H4 (cell line): ENCODE measurements around the gene MAP3K10. TPM values are rescaled to one million over a fixed set of nuclear protein-coding genes. Genes with fewer than 3 reads are reported as not detected.
A peak's percentile ranks its signal among the peaks of the same experiment; 100 is the strongest.
"Not testable (repeated sequence)": the region's sequence is repeated elsewhere in the genome, so short reads cannot be mapped to it uniquely, and the experiment has no call there.

Source experiments
- DNase-seq: peaks from one replicate; pipeline ENCODE4 v3.0.0-alpha.2; 2015; ENCODE audit warnings: low spot score
- total RNA-seq: library from RNA; depleted of rRNA; stranded (reverse); fragments of >200 nt; shearing (Covaris generic); gene quantifications from 2 replicates; pipeline ENCODE4 v1.2.3, GENCODE V29; 2014; rRNA removed

Gene MAP3K10
- total RNA-seq, result 1.3 and 4.3 TPM in 2 replicates

DNA sequence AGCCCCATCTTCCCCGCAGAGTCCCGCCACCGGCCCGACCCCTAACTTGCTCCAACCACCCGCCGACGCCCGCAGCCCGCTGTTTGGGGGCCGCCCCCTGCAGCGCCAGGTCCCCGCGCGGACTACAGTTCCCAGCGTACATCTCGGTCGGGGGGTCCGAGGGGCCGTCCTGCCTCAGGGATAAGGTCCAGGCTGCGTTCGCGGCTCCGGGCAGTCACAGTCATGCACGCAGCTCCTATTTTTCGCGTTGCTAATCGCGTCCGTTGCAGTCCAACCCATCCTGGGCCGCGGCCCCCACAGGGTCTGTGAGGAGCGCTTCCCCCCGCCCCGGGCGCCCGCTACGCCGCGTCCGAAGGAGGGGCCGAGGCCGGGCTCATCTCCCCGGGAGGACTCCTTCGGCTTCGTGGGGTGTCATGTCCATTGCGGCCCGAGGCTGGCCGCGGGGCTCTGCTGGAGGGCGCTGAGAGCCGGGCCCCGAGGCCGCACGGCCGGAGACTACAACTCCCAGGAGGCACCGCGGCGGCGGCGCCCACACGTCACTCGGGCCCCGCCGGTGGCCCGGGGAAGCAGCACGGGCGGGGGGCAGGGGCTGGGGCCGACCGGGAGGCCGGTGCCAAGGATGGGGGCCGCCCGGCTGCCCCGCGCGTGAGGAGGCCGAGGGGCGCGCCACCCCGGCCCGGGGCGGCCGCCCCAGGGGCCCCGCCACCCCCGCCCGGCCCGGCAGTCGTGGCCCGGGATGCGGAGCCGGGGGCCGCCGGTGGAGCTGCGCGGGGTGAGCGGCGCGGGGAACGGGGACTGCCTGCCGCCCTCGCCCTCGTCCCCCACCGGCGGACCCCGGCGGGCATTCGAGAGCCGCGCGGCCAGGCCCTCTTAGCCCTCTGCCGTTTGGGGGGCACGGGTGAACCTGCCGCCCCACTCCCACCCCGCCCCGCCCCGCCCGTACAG, at the start of gene MAP3K10:
Gene MAP3K10 (plus strand): TSS at position 536 of the 945 bp plus-strand sequence. CDS start 606 bp downstream, outside the sequence.
- DNase-seq, result peak; percentile 30

DNA sequence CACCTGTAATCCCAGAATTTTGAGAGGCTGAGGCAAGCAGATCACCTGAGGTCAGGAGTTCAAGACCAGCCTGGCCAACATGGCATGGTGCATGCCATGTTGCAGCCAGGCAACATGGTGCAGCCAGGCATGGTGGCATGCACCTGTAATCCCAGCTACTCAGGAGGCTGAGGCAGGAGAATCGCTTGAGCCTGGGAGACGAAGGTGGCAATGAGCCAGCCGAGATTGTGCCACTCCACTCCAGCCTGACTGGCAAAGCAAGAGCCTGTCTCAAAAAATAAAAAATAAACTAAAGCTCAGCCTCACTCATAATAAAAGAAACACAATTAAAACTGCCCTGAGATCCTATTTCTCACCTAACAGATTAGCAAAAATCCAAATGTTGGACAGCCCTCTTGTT, 49.7 kb upstream of the MAP3K10 start:
- no peak for DNase-seq

DNA sequence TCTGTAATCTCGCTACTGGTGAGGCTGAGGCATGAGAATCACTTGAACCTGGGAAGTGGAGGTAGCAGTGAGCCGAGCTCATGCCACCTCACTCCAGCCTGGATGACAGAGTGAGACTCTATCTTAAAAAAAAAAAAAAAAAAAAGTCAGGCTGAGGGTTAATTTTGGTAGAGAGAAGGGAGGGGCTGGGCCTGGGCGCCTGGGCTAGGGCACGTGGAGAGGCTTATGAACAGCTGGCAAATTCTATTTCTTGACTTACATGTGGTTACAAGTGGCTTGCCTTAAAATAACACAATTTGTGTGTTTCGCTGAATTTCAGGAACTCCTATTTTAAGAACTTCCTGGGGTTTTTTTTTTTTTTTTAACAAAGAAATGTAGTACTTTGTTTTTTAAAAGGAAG, 47.6 kb upstream of the MAP3K10 start:
- DNase-seq, result peak; percentile 26

DNA sequence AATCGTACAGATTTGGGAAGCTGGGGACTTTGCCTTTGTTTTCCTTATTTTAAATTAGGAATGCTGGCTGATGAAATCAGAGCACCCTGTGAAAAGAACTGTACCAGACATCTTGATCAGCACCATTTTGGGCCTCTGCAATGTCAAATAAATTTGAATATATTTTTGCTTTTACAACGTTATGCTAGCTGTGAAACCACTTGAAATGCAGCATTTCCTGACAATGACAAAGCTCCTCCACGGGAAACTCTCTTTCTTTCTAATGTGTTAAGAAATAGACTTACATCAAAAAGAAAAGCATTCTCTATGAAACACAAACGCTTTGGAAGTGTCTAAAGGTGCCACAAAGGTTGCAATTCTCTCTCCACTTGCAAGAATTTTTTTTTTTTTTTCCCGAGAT, 47.1 kb upstream of the MAP3K10 start:
- no peak for DNase-seq

DNA sequence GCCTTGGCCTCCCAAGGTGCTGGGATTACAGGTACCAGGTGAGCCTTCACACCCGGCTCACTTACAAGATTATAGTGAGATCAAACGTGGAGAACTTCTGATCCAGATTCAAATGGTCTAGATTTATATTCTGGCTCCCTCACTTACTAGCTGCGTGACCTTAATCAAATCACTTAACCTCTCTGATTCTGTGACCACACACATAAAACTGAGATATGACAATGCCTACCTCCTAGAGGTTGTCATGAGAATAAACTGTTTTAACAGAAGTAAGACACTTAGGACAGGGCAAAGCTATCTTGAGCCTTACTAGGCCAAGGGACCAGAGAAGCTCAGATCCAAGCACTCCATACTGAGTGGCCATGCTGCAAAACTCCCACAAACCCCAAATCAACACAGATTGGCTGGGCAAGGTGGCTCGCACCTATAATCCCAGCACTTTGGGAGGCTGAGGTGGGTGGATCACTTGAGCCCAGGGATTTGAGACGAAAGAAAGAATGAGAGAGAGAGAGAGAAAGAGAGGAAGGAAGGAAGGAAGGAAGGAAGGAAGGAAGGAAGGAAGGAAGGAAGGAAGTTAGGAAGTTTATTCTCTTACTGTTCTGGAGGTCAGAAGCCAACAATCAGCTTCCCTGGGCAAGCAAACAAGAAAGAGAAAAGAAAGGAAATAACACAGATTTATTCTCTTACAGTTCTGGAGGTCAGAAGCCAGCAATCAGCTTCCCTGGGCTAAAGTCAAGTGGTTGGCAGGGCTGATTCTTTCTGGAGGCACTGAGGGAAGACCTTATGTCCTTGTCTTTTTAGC, 46.1 kb upstream of the MAP3K10 start:
- no peak for DNase-seq

DNA sequence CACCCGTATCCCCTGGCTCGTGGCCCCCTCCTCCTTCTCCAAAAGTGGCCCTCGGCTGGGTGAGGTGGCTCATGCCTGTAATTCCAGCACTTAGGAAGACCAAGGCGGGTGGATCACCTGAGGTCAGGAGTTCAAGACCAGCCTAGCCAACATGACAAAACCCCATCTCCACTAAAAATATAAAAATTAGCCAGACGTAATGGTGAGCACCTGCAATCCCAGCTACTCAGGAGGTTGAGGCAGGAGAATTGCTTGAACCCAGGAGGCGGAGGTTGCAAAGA, 45.5 kb upstream of the MAP3K10 start:
- not testable (repeated sequence) for DNase-seq

DNA sequence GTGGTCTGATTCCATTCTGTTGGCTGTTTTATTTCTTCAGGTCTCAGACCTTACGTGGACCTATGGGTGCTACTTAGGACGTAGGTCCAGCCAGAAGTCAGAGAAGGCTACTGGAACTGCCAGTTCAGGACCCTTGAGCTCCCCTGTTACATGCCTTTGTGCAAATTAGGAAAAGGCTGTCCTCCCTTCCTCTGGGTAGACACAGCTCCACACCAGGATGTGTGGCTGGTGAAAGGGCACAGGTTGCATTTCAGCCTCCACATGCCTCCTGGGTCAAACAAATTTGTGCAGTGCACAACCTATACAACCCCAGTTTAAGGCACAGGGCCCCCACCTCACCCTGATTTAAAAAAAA, 43.9 kb upstream of the MAP3K10 start:
- no peak for DNase-seq

DNA sequence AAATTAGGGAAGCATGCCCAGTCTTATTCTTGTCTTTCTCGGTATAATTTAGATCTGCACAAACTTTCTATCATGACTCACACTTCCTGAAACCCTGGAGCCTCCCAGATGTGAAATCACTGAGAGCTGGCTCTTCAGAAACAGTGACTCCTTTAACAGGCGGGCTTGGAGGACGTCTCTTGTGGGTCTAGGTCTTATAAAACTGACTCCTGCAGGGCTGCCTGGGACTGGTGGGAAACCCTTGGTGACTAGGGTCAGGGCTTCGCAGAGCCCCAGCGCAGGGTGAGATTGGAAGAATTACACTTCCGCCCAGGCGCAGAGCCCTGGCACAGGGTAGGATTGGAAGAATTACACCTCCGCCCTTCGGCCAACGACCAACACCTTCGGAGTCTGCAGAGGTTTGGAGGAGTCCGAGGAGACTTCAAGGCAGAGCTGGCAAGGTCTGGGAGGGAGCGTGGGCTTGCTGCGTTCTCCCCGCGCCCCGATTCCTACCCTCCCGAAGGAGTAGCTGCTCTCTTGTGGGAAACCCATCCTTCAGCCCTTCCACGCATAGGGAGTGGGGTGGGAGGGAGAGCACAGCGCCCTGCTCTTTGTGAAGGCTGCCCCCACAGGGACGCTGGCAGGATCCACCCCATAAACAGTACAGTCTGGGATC, 43.4 kb upstream of the MAP3K10 start:
- peak; percentile 63 for DNase-seq

DNA sequence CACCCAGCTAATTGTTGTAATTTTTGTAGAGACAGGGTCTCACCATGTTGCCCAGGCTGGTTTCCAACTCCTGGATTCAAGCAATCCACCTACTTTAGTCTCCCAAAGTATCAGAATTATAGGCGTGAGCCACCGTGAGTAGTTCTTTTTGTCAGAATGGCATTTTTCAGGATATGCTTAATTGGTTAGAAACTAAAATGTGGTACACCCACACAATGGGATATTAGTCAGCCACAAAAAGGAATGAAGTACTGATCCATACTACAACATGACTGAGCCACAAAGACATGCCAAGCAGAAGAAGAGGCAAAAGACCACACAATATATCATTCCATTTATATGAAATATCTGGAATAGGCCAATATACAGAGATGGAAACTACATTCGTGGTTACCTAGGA, 41.7 kb upstream of the MAP3K10 start:
- DNase-seq, result no peak

DNA sequence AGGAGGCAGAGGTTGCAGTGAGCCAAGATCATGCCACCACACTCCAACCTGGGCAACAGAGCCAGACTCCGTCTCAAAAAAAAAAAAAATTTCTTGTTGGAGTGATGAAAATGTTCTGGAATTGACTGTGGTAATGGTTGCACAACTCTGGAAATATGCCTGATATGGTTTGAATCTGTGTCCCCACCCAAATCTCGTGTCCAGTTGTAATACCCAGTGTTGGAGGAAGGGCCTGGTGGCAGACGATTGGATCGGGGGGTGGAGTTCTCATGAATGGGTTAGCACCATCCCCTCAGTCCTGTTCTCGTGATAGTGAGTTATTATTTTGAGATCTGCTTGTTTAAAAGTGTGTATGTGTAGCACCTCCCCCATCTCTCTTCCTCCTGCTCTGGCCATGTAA, 41.1 kb upstream of the MAP3K10 start:
- no peak for DNase-seq

DNA sequence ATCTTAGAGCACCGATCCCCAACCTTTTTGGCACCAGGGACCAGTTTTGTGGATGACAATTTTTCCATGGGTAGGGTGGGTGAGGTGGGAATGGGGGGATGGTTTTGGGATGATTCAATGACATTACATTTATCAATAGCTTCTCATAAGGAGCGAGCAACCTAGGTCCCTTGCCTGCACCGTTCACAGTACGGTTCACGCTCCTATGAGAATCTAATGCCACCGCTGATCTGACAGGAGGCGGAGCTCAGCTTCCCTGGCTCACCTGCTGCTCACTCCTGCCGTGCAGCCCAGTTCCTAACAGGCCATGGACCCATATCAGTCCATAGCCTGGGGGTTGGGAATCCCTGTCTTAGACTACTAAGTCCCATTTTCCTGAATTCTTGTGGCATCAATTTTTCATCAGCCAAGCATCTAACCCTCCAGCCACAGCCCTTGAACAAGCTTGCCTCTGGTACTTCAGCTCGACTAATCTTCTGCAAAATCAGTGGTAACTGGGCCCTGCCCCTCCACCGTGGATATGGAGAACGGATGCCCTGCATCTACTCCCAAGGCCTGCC, 37.0 kb upstream of the MAP3K10 start:
- DNase-seq, result no peak

DNA sequence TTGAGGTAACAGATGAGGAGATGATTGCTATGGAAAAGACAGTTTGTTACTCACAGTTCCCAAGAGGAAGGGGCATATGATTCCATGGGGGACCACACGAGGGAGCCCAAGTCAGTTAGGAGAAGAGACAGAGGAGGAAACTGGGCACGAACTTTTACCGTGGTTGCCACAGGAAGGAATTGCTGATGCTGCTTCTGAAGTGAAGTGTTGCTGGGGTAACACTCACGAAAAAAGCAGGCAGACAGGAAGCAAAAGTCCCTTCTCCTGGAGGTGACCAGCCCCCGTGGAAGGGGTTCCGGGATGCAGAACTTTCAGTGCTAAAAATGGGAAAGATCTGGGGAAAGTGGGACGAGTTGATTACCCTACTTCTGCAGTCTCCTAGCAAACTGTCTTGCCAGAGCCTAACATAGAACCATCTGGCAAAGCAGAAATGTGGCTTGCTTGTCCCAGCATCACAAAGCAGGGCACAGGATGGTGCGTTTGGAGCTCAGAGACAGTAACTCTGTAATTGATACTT, 35.4 kb upstream of the MAP3K10 start:
- peak; percentile 60 for DNase-seq

DNA sequence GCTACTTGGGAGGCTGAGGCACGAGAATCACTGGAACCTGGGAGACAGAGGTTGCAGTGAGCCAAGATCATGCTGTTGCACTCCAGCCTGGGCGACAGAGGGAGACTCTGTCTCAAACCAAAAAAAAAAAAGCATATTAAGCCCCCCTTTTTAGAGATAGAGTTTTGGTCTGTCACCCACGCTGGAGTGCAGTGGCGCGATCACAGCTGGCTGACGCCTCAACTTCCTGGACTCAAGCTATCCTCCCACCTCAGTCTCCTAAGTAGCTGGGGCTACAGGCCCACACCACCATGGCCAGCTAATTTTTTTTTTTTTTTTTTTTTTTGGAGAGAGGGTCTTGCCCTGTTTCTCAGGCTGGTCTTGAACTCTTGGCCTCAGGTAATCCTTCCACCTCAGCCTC, 34.2 kb upstream of the MAP3K10 start:
- no peak for DNase-seq

DNA sequence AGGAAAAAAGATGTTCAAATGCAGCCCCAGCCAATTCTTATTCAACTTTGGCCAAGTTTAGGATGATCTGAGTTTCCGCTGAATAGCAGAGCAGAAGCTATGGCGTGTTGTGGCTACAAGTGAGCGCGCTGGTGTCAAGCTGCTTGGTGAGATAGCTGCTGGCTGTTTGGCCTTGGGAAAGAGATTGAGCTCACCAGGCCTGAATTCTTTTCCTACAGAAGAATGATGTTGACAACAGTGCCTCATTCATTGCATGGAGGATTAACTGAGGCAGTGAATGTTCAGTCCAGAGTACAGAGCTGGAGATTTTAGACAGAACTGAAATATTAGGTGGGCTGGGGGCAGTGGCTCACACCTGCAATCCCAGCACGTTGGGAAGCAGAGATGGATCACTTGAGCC, 31.5 kb upstream of the MAP3K10 start:
- DNase-seq, result no peak

DNA sequence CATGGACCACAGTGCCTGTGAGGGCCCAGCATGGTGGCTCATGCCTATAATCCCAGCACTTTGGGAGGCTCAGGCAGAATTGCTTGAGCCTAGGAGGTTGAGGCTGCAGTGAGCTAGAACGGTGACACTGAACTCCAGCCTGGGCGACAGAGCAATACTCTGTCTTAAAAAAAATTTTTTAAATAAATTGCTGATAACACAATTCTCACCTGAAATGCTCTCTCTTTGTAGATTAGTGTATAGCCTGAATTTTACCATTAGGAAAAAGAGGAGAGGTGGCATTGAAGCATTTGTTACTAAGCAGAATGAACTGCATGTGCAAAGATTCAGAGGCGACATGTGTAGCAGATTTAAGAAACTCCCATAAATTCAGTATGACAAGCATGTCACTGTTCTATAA, 29.1 kb upstream of the MAP3K10 start:
- DNase-seq, result no peak

DNA sequence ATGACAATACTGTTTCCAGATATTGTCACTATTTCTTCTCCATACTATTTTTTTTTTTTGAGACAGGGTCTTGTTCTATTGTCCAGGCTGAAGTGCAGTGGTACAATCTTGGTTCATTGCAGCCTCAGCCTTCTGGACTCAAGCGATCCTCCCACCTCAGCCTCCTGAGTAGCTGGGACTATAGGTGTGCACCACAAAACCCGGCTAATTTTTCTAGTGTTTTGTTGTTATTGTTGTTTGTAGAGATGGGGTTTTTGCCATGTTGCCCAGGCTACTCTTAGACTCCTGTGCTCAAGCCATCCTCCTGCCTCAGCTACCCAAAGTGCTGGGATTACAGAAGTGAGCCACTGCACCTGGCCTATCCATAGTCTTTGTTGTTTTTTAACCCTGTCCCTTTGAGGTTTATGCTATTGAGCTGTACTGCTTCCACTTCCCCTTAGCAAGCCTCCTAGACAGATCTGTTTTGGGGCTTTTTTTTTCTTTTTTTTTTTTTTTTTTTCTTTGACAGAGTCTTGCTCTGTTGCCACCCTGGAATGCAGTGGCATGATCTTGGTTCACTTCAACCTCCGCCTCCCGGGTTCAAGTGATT, 27.6 kb upstream of the MAP3K10 start:
- DNase-seq, result no peak

DNA sequence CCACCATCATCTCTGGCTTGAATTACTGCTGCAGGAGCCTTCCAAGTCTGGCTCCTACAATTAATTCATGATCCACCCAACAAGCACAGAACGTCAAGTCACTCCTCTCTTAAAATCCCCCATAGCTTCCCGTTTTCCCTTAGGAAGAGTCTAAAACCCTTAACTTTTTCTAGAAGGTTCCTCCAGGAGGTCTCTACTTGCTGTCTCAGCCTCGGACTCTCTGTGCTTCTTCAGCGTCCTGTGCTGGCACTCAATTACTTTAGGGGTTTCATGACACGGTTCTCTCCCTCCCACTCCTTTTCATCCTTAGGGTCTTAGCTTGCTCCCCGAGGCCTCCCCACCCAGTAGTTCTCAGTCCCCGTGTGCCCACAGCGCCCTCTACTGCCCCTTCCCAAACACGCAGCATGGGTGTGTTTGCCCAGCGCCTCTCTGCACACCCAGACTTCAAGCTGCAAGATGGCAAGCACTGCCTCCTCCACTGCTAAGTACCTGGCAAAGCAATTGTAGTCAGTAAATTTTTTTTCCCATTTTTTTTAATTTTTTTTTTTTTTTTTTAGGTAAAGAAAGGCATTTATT, 25.8 kb upstream of the MAP3K10 start:
- DNase-seq, result peak; percentile 31

DNA sequence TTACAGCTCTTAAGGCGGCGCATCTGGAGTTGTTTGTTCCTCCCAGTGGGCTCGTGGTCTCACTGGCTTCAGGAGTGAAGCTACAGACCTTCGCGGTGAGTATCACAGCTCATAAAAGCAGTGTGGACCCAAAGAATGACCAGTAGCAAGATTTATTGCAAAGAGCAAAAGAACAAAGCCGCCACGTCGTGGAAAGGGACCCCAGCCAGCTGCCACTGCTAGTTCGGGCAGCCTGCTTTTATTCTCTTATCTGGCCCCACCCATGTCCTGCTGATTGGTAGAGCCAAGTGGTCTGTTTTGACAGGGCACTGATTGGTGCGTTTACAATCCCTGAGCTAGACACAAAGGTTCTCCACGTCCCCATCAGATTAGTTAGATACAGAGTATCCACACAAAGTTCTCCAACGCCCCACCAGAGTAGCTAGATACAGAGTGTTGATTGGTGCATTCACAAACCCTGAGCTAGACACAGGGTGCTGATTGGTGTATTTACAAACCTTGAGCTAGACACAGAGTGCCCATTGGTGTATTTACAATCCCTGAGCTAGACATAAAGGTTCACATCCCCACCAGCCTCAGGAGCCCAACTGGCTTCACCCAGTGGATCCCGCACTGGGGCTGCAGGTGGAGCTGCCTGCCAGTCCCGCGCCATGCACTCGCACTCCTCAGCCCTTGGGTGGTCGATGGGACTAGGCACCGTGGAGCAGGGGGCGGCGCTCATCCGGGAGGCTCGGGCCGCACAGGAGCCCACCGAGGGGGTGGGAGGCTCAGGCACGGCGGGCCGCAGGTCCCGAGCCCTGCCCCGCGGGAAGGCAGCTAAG, 21.5 kb upstream of the MAP3K10 start:
- DNase-seq, result not testable (repeated sequence)

DNA sequence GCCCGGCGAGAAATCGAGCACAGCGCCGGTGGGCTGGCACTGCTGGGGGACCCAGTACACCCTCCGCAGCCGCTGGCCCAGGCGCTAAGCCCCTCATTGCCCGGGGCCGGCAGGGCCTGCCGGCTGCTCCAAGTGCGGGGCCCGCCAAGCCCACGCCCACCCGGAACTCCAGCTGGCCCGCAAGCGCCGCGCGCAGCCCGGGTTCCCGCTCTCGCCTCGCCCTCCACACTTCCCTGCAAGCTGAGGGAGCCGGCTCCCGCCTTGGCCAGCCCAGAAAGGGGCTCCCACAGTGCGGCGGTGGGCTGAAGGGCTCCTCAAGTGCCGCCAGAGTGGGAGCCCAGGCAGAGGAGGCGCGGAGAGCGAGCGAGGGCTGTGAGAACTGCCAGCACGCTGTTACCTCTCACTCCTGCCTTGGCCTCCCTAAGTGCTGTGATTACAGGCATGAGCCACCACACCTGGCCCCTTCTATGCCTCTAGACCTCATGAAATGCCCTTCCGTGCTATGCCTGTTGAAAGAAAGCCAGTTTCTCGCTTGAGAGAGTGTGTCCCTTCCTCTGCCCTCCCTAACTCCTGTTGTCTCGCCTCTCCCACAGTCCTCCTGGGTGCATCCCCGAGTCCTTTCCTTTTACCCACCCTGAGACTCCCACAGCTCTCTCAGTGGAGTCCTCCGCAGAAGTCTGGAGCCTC, 20.8 kb upstream of the MAP3K10 start:
- not testable (repeated sequence) for DNase-seq

DNA sequence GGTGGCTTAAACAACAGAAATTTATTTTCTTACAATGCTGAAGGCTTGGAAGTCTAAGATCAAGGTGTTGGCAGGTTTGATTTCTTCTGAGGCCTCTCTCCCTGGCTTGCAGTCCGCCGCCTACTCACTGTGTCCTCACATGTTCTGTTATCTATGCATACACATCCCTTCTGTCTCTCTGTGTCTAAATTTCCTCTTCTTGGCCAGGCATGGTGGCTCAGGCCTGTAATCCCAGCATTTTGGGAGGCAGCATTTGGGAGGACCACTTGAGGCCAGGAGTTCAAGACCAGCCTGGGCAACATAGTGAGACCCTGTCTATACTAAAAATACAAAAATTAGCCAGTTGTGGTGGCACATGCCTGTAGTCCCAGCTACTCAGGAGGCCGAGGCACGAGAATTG, 19.9 kb upstream of the MAP3K10 start:
- DNase-seq, result not testable (repeated sequence)
